Measurements from ENCODE around the gene SND1.

The SND1 gene

DNA sequence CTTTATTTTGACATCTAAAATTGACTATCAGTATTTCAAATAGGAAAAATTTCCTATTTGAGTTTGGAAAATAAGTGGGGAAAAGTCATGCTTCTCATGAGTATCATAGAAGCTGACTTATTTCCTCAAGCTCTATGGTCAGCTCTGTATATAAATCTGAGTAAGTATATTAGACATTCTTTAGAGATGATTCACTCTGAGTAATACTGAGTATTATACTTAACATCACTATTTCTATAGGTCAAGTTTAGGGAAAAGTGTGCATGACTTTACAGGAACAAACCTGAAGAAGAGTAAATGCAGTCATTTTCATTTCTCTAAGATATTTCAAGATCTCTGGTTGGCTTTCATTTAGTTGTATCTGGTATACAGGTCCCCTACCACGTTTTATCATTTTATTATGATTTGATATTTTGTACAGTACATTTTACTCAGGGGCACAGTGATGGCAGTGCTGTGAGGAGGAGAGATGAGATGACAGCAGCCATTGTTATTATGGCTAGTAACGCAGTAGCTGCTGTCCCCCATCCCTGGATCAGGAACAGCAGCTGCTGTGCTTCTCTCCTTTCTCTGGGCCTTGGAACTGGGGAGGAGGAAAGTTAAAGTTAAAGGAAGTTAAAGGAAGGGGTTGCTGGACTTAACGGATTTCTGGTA is 15.2 kb downstream of the SND1 start:
- no peaks in the 10 kb centered on the region for H3K4me1 ChIP-seq (ENCODE audit: control insufficient read depth, low read length)
- no peaks in the 10 kb centered on the region for H3K9me3 ChIP-seq (ENCODE audit: control insufficient read depth, insufficient read depth, low read length)
- no peaks in the 10 kb centered on the region for H3F3A ChIP-seq (ENCODE audit: control insufficient read depth, insufficient read depth)
- H3K36me3 ChIP-seq (ENCODE audit: control insufficient read depth, low read length), result peaks cover 73% of the 10 kb centered on the region
- H4K20me1 ChIP-seq (ENCODE audit: control insufficient read depth, insufficient read depth, low read depth, low read length), result peaks cover 22% of the 10 kb centered on the region
- H3K9me2 ChIP-seq (replicated peaks; ENCODE audit: control insufficient read depth, low read length), result no peaks in the 10 kb centered on the region
- TF ChIP-seq EZH2phosphoT487 (IDR thresholded peaks at IDR 0.05; ENCODE audit: borderline replicate concordance, low read length), result no peak
- TF ChIP-seq, protein P1, sequence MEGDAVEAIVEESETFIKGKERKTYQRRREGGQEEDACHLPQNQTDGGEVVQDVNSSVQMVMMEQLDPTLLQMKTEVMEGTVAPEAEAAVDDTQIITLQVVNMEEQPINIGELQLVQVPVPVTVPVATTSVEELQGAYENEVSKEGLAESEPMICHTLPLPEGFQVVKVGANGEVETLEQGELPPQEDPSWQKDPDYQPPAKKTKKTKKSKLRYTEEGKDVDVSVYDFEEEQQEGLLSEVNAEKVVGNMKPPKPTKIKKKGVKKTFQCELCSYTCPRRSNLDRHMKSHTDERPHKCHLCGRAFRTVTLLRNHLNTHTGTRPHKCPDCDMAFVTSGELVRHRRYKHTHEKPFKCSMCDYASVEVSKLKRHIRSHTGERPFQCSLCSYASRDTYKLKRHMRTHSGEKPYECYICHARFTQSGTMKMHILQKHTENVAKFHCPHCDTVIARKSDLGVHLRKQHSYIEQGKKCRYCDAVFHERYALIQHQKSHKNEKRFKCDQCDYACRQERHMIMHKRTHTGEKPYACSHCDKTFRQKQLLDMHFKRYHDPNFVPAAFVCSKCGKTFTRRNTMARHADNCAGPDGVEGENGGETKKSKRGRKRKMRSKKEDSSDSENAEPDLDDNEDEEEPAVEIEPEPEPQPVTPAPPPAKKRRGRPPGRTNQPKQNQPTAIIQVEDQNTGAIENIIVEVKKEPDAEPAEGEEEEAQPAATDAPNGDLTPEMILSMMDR (IDR thresholded peaks at IDR 0.05; ENCODE audit: low read depth, low read length, poor library complexity, severe bottlenecking), result no peak
- H3K27ac ChIP-seq (ENCODE audit: low read depth, low read length), result no peak overlapping the region
- H3K27me3 ChIP-seq (ENCODE audit: control insufficient read depth, low read length), result no peaks in the 10 kb centered on the region
- H3K4me3 ChIP-seq (ENCODE audit: low read length), result no peak overlapping the region
- peaks cover 99% of the 10 kb centered on the region for H3K79me2 ChIP-seq (ENCODE audit: control insufficient read depth, low read length)
- no peak overlapping the region for H3K4me2 ChIP-seq (ENCODE audit: low read length)

DNA sequence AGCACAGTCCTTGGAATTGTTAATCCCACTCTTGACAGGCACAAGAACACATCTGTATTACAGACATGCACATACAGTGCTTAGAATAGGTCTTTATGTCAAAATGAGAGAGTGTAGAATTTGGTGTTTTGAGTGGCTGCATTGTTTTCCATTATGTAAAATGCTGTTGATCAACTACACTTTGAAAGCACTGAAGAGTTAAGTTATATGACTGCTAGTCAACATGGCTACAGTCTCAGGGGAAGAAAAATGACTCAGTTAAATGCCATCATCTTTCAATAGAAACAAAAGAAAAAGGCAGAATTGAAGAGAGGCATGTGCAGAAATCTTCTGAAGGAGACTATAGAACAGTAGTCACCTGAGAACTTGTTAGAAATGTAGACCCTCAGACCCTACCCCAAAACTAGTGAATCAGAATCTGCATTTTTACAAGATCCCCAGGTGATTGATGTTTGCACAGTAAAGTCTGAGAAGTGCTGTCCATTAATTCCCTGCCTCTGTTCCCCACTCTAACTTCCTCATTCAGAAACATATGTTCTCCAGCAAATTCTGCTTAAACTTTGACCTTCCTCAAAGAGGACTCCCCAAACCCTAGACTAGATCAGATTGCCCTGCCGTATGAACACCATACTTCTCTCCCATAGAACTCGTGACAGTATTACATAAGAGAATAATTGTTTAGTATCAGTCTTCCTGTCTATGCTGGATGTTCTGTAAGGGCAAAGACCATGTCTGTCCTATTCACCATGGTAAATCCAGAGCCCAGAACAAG is 16.0 kb downstream of the SND1 start:
- Histone ChIP-seq H3K4me2 (ENCODE audit: low read length) (no peak overlapping the region), H4K20me1 (ENCODE audit: control insufficient read depth, insufficient read depth, low read depth, low read length) (peaks cover 22% of the 10 kb centered on the region)

GRCh38 chr7:127671341-127671740 is 19.3 kb downstream of the SND1 start:
- no peaks in the 10 kb centered on the region for H3K9me2 ChIP-seq (replicated peaks; ENCODE audit: control insufficient read depth, low read length)
- TF ChIP-seq, protein P1 (IDR thresholded peaks at IDR 0.05; ENCODE audit: low read depth, low read length, poor library complexity, severe bottlenecking), result no peak
- no peak for TF ChIP-seq EZH2phosphoT487 (IDR thresholded peaks at IDR 0.05; ENCODE audit: borderline replicate concordance, low read length)
- H3K27me3 ChIP-seq (ENCODE audit: control insufficient read depth, low read length), result no peaks in the 10 kb centered on the region
- no peaks in the 10 kb centered on the region for H3F3A ChIP-seq (ENCODE audit: control insufficient read depth, insufficient read depth)
- H3K27ac ChIP-seq (ENCODE audit: low read depth, low read length), result no peak overlapping the region
- H3K36me3 ChIP-seq (ENCODE audit: control insufficient read depth, low read length), result peaks cover 76% of the 10 kb centered on the region
- H3K4me1 ChIP-seq (ENCODE audit: control insufficient read depth, low read length), result no peaks in the 10 kb centered on the region
- peaks cover 13% of the 10 kb centered on the region for H4K20me1 ChIP-seq (ENCODE audit: control insufficient read depth, insufficient read depth, low read depth, low read length)
- H3K9me3 ChIP-seq (ENCODE audit: control insufficient read depth, insufficient read depth, low read length), result no peaks in the 10 kb centered on the region
- no peak overlapping the region for H3K4me2 ChIP-seq (ENCODE audit: low read length)
- H3K4me3 ChIP-seq (ENCODE audit: low read length), result no peak overlapping the region
- peaks cover 96% of the 10 kb centered on the region for H3K79me2 ChIP-seq (ENCODE audit: control insufficient read depth, low read length)

More for the DNA sequence above, 16.0 kb downstream of the SND1 start:
- Histone ChIP-seq H3K36me3 (ENCODE audit: control insufficient read depth, low read length) (peaks cover 73% of the 10 kb centered on the region), H3K9me2 (replicated peaks; ENCODE audit: control insufficient read depth, low read length) (no peaks in the 10 kb centered on the region), H3K4me3 (ENCODE audit: low read length) (no peak overlapping the region), H3K4me1 (ENCODE audit: control insufficient read depth, low read length) (no peaks in the 10 kb centered on the region), H3K27me3 (ENCODE audit: control insufficient read depth, low read length) (no peaks in the 10 kb centered on the region), H3K79me2 (ENCODE audit: control insufficient read depth, low read length) (peaks cover 98% of the 10 kb centered on the region), H3K27ac (ENCODE audit: low read depth, low read length) (no peak overlapping the region), H3K9me3 (ENCODE audit: control insufficient read depth, insufficient read depth, low read length) (no peaks in the 10 kb centered on the region), H3F3A (ENCODE audit: control insufficient read depth, insufficient read depth) (no peaks in the 10 kb centered on the region)
- TF ChIP-seq, protein P1 (IDR thresholded peaks at IDR 0.05; ENCODE audit: low read depth, low read length, poor library complexity, severe bottlenecking), result no peak
- no peak for TF ChIP-seq EZH2phosphoT487 (IDR thresholded peaks at IDR 0.05; ENCODE audit: borderline replicate concordance, low read length)
